Measurements from ENCODE around the gene CAMTA1.

- TF ChIP-seq, protein P1, sequence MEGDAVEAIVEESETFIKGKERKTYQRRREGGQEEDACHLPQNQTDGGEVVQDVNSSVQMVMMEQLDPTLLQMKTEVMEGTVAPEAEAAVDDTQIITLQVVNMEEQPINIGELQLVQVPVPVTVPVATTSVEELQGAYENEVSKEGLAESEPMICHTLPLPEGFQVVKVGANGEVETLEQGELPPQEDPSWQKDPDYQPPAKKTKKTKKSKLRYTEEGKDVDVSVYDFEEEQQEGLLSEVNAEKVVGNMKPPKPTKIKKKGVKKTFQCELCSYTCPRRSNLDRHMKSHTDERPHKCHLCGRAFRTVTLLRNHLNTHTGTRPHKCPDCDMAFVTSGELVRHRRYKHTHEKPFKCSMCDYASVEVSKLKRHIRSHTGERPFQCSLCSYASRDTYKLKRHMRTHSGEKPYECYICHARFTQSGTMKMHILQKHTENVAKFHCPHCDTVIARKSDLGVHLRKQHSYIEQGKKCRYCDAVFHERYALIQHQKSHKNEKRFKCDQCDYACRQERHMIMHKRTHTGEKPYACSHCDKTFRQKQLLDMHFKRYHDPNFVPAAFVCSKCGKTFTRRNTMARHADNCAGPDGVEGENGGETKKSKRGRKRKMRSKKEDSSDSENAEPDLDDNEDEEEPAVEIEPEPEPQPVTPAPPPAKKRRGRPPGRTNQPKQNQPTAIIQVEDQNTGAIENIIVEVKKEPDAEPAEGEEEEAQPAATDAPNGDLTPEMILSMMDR (IDR thresholded peaks at IDR 0.05): no peak
- no peak for TF ChIP-seq POLR2AphosphoS5 (IDR thresholded peaks at IDR 0.05; ENCODE audit: low read depth, low read length)
Observed at GRCh38 chr1:7555391-7556185, 770.3 kb downstream of the CAMTA1 start.
